Osteoblast (primary cell): ENCODE measurements around the gene UMODL1. TPM values are rescaled to one million over a fixed set of nuclear protein-coding genes. Genes with fewer than 3 reads are reported as not detected.

Experiments used
- DNase-seq: peaks from one replicate; pipeline ENCODE4 v3.0.0; 2011; ENCODE audit warnings: low spot score, mixed read lengths; ENCODE audit not compliant: insufficient read length; ENCODE audit errors: missing footprints
- H2AFZ ChIP-seq: 2 replicates; pipeline ENCODE4 v1.6.0; 2011; ENCODE audit warnings: mild to moderate bottlenecking, low read length
- H3K27ac ChIP-seq: 2 replicates; pipeline ENCODE4 v1.5.1; 2011; ENCODE audit warnings: mild to moderate bottlenecking, low read depth, low read length, moderate library complexity
- H3K27me3 ChIP-seq: 2 replicates; pipeline ENCODE4 v1.6.0; 2012; ENCODE audit warnings: mild to moderate bottlenecking, control low read depth, inconsistent platforms, low read length, moderate library complexity; ENCODE audit not compliant: insufficient read depth
- H3K36me3 ChIP-seq: 2 replicates; pipeline ENCODE4 v1.5.1; 2011; ENCODE audit warnings: mild to moderate bottlenecking, low read length, control low read depth, moderate library complexity; ENCODE audit not compliant: insufficient read depth
- H3K4me1 ChIP-seq: 2 replicates; pipeline ENCODE4 v1.5.1; 2011; ENCODE audit warnings: mild to moderate bottlenecking, low read length, control low read depth, moderate library complexity; ENCODE audit not compliant: insufficient read depth
- H3K4me2 ChIP-seq: 2 replicates; pipeline ENCODE4 v1.6.0; 2011; ENCODE audit warnings: mild to moderate bottlenecking, low read length; ENCODE audit not compliant: insufficient read depth
- H3K4me3 ChIP-seq: fragments of 200-600 bp; sonication (generic); 3 replicates; pipeline ENCODE4 v1.5.1; 2012; ENCODE audit warnings: mild to moderate bottlenecking, low read length, inconsistent platforms; ENCODE audit not compliant: insufficient read depth
- H3K79me2 ChIP-seq: 2 replicates; pipeline ENCODE4 v1.6.0; 2012; ENCODE audit warnings: mild to moderate bottlenecking, low read length, control low read depth, inconsistent platforms; ENCODE audit not compliant: insufficient read depth
- H3K9me3 ChIP-seq: 2 replicates; pipeline ENCODE4 v1.5.1; 2011; ENCODE audit warnings: low read depth, low read length, control low read depth
- H4K20me1 ChIP-seq: 2 replicates; pipeline ENCODE4 v1.6.0; 2012; ENCODE audit warnings: mild to moderate bottlenecking, low read length, control low read depth; ENCODE audit not compliant: insufficient read depth
- total RNA-seq: library from RNA; depleted of rRNA; stranded (reverse); fragments of >200 nt; gene quantifications from 2 replicates; pipeline ENCODE4 v1.2.3, GENCODE V29; 2012
- TF ChIP-seq, protein P1 (sequence below): IDR thresholded peaks from 2 replicates; pipeline ENCODE4 v1.5.1; 2011; ENCODE audit warnings: mild to moderate bottlenecking, low read depth, low read length, moderate library complexity; ENCODE audit errors: extremely low read depth

UMODL1 gene
- total RNA-seq, 1 donor: not detected

DNA sequence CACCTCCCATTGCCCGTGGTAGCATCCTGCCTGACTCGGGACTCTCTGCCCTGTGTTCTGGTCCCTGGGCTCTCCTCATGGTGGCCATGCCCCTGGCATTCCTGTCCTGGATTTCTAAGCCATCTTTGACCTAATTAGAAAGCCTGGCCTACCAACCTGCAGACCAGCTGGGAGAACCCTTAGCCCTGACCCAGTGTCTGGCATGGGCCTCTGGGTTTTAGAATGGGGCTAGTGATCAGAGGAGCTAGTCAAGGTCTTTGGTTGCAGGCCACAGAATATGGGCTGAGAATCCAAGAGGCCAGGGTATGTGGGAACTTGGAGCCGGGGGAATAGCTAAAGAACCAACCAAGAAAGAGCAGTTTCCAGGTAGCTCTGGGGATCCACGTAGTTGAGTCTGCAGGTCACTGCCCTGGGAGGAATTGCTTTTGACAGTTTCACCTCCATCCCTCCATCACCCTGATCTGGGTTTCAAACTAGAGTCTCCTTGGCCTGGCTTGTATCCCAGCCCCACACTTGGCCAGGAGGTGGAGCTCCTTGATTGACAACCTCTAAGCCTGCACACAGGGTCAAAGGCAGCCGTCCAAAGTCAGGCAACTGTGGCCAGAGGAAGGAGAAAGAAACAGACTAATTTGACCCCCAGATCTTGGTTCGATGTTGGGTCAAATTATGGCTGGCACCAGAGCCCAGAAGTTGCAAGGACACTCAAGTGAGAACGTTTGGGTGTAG, 93.1 kb downstream of the UMODL1 start:
- Histone ChIP-seq H4K20me1 (no peaks in the 10 kb centered on the region), H3K27ac (no peak overlapping the region), H3K9me3 (no peaks in the 10 kb centered on the region), H3K4me3 (no peak overlapping the region), H3K27me3 (no peaks in the 10 kb centered on the region), H3K4me1 (no peaks in the 10 kb centered on the region), H3K4me2 (no peak overlapping the region), H3K79me2 (no peaks in the 10 kb centered on the region), H2AFZ (no peak overlapping the region), H3K36me3 (no peaks in the 10 kb centered on the region)
- DNase-seq: no peak
- TF ChIP-seq, protein P1, sequence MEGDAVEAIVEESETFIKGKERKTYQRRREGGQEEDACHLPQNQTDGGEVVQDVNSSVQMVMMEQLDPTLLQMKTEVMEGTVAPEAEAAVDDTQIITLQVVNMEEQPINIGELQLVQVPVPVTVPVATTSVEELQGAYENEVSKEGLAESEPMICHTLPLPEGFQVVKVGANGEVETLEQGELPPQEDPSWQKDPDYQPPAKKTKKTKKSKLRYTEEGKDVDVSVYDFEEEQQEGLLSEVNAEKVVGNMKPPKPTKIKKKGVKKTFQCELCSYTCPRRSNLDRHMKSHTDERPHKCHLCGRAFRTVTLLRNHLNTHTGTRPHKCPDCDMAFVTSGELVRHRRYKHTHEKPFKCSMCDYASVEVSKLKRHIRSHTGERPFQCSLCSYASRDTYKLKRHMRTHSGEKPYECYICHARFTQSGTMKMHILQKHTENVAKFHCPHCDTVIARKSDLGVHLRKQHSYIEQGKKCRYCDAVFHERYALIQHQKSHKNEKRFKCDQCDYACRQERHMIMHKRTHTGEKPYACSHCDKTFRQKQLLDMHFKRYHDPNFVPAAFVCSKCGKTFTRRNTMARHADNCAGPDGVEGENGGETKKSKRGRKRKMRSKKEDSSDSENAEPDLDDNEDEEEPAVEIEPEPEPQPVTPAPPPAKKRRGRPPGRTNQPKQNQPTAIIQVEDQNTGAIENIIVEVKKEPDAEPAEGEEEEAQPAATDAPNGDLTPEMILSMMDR: peak; percentile 23

GRCh38 chr21:42164818-42165217, 93.7 kb downstream of the UMODL1 start:
- TF ChIP-seq, protein P1: no peak
- no peak overlapping the region for H3K4me3 ChIP-seq

DNA sequence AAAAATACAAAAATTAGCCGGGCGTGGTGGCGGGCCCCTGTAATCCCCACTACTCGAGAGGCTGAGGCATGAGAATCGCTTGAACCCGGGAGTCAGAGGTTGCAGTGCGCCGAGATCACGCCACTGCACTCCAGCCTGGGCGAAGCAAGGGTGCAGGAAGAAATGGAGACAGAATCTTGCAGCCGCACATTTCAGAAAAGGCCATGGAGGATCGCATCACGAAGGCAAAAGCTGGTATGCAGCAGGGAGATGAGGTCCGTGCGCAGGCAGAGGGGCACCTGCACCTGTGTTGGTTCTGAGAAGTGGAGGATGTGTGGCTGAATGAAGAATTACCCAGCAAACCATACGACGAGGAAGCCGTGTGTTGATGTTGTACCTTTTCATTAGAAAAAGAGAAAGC, 94.8 kb downstream of the UMODL1 start:
- H2AFZ ChIP-seq: no peak overlapping the region
- H3K4me1 ChIP-seq: no peaks in the 10 kb centered on the region
- TF ChIP-seq, protein P1: no peak
- H4K20me1 ChIP-seq: no peaks in the 10 kb centered on the region
- no peak overlapping the region for H3K27ac ChIP-seq
- H3K36me3 ChIP-seq: no peaks in the 10 kb centered on the region
- H3K27me3 ChIP-seq: no peaks in the 10 kb centered on the region
- no peaks in the 10 kb centered on the region for H3K79me2 ChIP-seq
- H3K4me3 ChIP-seq: no peak overlapping the region
- no peaks in the 10 kb centered on the region for H3K9me3 ChIP-seq
- no peak overlapping the region for H3K4me2 ChIP-seq
- DNase-seq: no peak

More at GRCh38 chr21:42164818-42165217, 93.7 kb downstream of the UMODL1 start:
- no peaks in the 10 kb centered on the region for H3K27me3 ChIP-seq
- no peaks in the 10 kb centered on the region for H4K20me1 ChIP-seq
- H3K4me2 ChIP-seq: no peak overlapping the region
- no peak overlapping the region for H2AFZ ChIP-seq
- H3K4me1 ChIP-seq: no peaks in the 10 kb centered on the region
- H3K27ac ChIP-seq: no peak overlapping the region
- no peaks in the 10 kb centered on the region for H3K36me3 ChIP-seq
- DNase-seq: no peak
- H3K79me2 ChIP-seq: no peaks in the 10 kb centered on the region
- H3K9me3 ChIP-seq: no peaks in the 10 kb centered on the region

GRCh38 chr21:42169758-42170157, 98.6 kb downstream of the UMODL1 start:
- no peaks in the 10 kb centered on the region for H3K27me3 ChIP-seq
- H3K9me3 ChIP-seq: no peaks in the 10 kb centered on the region
- TF ChIP-seq, protein P1: no peak
- H4K20me1 ChIP-seq: no peaks in the 10 kb centered on the region
- H2AFZ ChIP-seq: no peak overlapping the region
- H3K27ac ChIP-seq: no peak overlapping the region
- no peaks in the 10 kb centered on the region for H3K36me3 ChIP-seq
- H3K4me1 ChIP-seq: no peaks in the 10 kb centered on the region
- no peak for DNase-seq
- no peaks in the 10 kb centered on the region for H3K79me2 ChIP-seq
- no peak overlapping the region for H3K4me2 ChIP-seq
- no peak overlapping the region for H3K4me3 ChIP-seq
